HCT116 (cell line): Measurements from ENCODE around the gene RLF.

Experiments used
- ATF3 ChIP-seq: IDR thresholded peaks from 2 replicates; pipeline ENCODE4 v1.6.1; 2012
- CTCF ChIP-seq, 3 experiments: fragments of 200-600 bp in 1 of 3; sonication (generic) in 1 of 3; IDR thresholded peaks in 2 of 3; conservative IDR thresholded peaks in 1 of 3; 2 replicates each; pipeline ENCODE4 v1.5.1; 2012 to 2017; ENCODE audit warnings: low read depth in 2 of 3, low read length in 2 of 3, antibody characterized with exemption in 1 of 3, borderline replicate concordance in 1 of 3, control low read depth in 1 of 3, mild to moderate bottlenecking in 1 of 3, mixed read lengths in 1 of 3, mixed run types in 1 of 3, moderate library complexity in 1 of 3; ENCODE audit not compliant: insufficient read depth in 1 of 3
- EGR1 ChIP-seq: IDR thresholded peaks from 2 replicates; pipeline ENCODE4 v1.6.1; 2012; ENCODE audit warnings: low read depth
- EZH2 ChIP-seq: fragments of 200-600 bp; sonication (generic); IDR thresholded peaks from 2 replicates; pipeline ENCODE4 v1.6.1; 2017; ENCODE audit warnings: antibody characterized with exemption, mixed run types
- EZH2phosphoT487 ChIP-seq: fragments of 200-600 bp; IDR thresholded peaks from 2 replicates; pipeline ENCODE4 v1.6.1; 2018; ENCODE audit warnings: antibody characterized with exemption, borderline replicate concordance
- MAX ChIP-seq: IDR thresholded peaks from 2 replicates; pipeline ENCODE4 v1.6.1; 2012
- POLR2A ChIP-seq: IDR thresholded peaks from 2 replicates; pipeline ENCODE4 v1.7.0; 2011; ENCODE audit warnings: borderline replicate concordance; ENCODE audit not compliant: insufficient read depth, insufficient read length; ENCODE audit errors: extremely low read depth
- POLR2AphosphoS5 ChIP-seq: IDR thresholded peaks from 2 replicates; pipeline ENCODE4 v1.6.1; 2011; ENCODE audit warnings: mild to moderate bottlenecking, low read depth, low read length, moderate library complexity
- RAD21 ChIP-seq: IDR thresholded peaks from 2 replicates; pipeline ENCODE4 v1.6.1; 2012; ENCODE audit warnings: low read depth, mild to moderate bottlenecking
- SIN3A ChIP-seq: IDR thresholded peaks from 2 replicates; pipeline ENCODE4 v1.6.1; 2012; ENCODE audit warnings: low read depth
- SP1 ChIP-seq: IDR thresholded peaks from 2 replicates; pipeline ENCODE4 v1.6.1; 2012; ENCODE audit warnings: low read depth
- YY1 ChIP-seq: IDR thresholded peaks from 2 replicates; pipeline ENCODE4 v1.6.1; 2011; ENCODE audit warnings: low read length, low read depth, moderate library complexity, mild to moderate bottlenecking; ENCODE audit not compliant: insufficient replicate concordance; ENCODE audit errors: extremely low read depth
- ZBTB33 ChIP-seq: IDR thresholded peaks from 2 replicates; pipeline ENCODE4 v1.6.1; 2011; ENCODE audit warnings: mild to moderate bottlenecking, low read length, moderate library complexity; ENCODE audit not compliant: insufficient replicate concordance; ENCODE audit errors: extremely low read depth
- ZFX ChIP-seq: fragments of 450-650 bp; IDR thresholded peaks from 2 replicates; pipeline ENCODE4 v1.6.1; 2017

- no peak for TF ChIP-seq CTCF (IDR thresholded peaks at IDR 0.05 in 2 of 3, conservative IDR thresholded peaks at IDR 0.05 in 1 of 3; ENCODE audit: borderline replicate concordance in 1 of 3, insufficient read depth in 1 of 3, low read depth in 2 of 3, low read length in 2 of 3)
- TF ChIP-seq RAD21, result no peak
- no peak for TF ChIP-seq ATF3
- no peak for TF ChIP-seq SP1
- TF ChIP-seq ZBTB33, result no peak
- no peak for TF ChIP-seq EZH2phosphoT487
- no peak for TF ChIP-seq YY1
- TF ChIP-seq MAX, result no peak
- TF ChIP-seq POLR2AphosphoS5, result no peak
- TF ChIP-seq SIN3A, result no peak; the same call in 1 of the 2 replicates
- no peak for TF ChIP-seq EGR1
- TF ChIP-seq ZFX, result no peak
- no peak for TF ChIP-seq EZH2
- TF ChIP-seq POLR2A, result no peak
Measured at GRCh38 chr1:40160806-40161124, 422 bp upstream of the RLF start.
